ENCODE data around the gene WDTC1.

GRCh38 chr1:27327964-27328363 lies 93.5 kb downstream of the WDTC1 start:
- no peak for TF ChIP-seq CTCF (IDR thresholded peaks at IDR 0.05 in 8 of 11, conservative IDR thresholded peaks at IDR 0.05 in 3 of 11)
- TF ChIP-seq POLR2A (IDR thresholded peaks at IDR 0.05) = no peak

All from spleen (tissue), 7 donors.